GM18951 (cell line): Measurements from ENCODE around the gene DIO3.

ENCODE experiments used
- POLR2A ChIP-seq: IDR thresholded peaks from 4 replicates; pipeline ENCODE4 v1.6.1; 2011; ENCODE audit warnings: mild to moderate bottlenecking; ENCODE audit not compliant: insufficient read length, insufficient read depth; ENCODE audit errors: extremely low read depth
- in situ Hi-C: fragments of 300-500 bp; cut with MboI; formaldehyde crosslinking; loops from one replicate; pipeline ENCODE4 v1.12.0; 2022; ENCODE audit warnings: low sequenced_read_pairs, mixed read lengths, inconsistent platforms; ENCODE audit not compliant: unreplicated experiment

DIO3 gene

DNA sequence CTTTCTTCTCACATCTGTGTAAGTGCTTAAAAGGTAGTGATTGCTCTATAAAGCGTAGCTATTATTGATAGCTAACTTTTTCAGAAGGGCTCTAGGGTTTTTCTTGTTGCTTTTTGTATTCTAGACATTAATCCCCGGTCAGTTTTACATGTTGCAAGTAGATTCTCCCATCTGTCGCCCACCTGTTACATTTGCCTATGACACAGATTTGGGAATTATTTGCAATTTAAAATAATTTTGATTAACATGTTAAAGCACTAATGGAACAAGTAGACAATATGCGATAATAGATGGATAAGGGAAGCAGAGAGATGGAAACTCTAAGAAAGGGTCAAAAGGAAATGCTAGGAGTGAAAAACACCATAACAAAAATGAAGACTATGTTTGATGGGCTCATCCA, 44.5 kb downstream of the DIO3 start:
- no peak for TF ChIP-seq POLR2A

More for the DNA sequence above, 44.5 kb downstream of the DIO3 start:
- in situ Hi-C loops = no loop called here
